PC-3 (cell line): ENCODE measurements around the gene PTGIS.

Experiments used
- CTCF ChIP-seq: fragments of 300-600 bp; sonication (generic); conservative IDR thresholded peaks from 2 replicates; pipeline ENCODE4 v1.5.1; 2017; ENCODE audit warnings: antibody characterized with exemption, low read depth, mild to moderate bottlenecking, low read length
- EZH2 ChIP-seq: fragments of 300-600 bp; sonication (generic); IDR thresholded peaks from one replicate; pipeline ENCODE4 v1.6.1; 2017; ENCODE audit warnings: antibody characterized with exemption, mild to moderate bottlenecking, low read length; ENCODE audit not compliant: unreplicated experiment
- EZH2phosphoT487 ChIP-seq: fragments of 300-600 bp; sonication (generic); IDR thresholded peaks from 2 replicates; pipeline ENCODE4 v1.6.1; 2018; ENCODE audit warnings: mild to moderate bottlenecking, antibody characterized with exemption, low read length, borderline replicate concordance

GRCh38 chr20:49475292-49476015, 92.5 kb downstream of the PTGIS start:
- no peak for TF ChIP-seq CTCF
- no peak for TF ChIP-seq EZH2phosphoT487
- no peak for TF ChIP-seq EZH2
